Lower lobe of right lung (tissue), 2 donors: ENCODE results near the gene MAP4K2. TPM values are rescaled to one million over a fixed set of nuclear protein-coding genes. Genes with fewer than 3 reads are reported as not detected.

Experiments used
- ATAC-seq, 2 donors: fragments of 200-7000 bp; cut with Tn5 transposase; one replicate each; pipeline ENCODE4 v1.9.1; 2020 to 2022; ENCODE audit warnings: mild to moderate bottlenecking in 2 of 2, moderate library complexity in 2 of 2
- DNase-seq: peaks from one replicate; pipeline ENCODE4 v3.0.0-alpha.2; 2020
- H3K27ac ChIP-seq: fragments of 200-600 bp; one replicate; pipeline ENCODE4 v1.8.0; 2022
- H3K27me3 ChIP-seq: fragments of 200-600 bp; one replicate; pipeline ENCODE4 v1.8.0; 2022; ENCODE audit warnings: low read depth
- H3K36me3 ChIP-seq: fragments of 200-600 bp; one replicate; pipeline ENCODE4 v1.8.0; 2022; ENCODE audit warnings: mild to moderate bottlenecking
- H3K4me1 ChIP-seq: fragments of 200-600 bp; one replicate; pipeline ENCODE4 v1.8.0; 2022
- H3K4me3 ChIP-seq: fragments of 200-600 bp; one replicate; pipeline ENCODE4 v1.8.0; 2022; ENCODE audit warnings: mild to moderate bottlenecking
- H3K9me3 ChIP-seq: fragments of 200-600 bp; one replicate; pipeline ENCODE4 v1.8.0; 2022
- intact Hi-C: fragments of 100-400 bp; cut with DNase I; formaldehyde crosslinking; loops from one replicate; pipeline ENCODE4 v1.11.0; 2022
- total RNA-seq: library from RNA; stranded (reverse); fragmentation: NEBNext Ultra II Directional; extraction: Animal tissue kit (Norgen Biotek cat#: 25700); gene quantifications from one replicate; pipeline ENCODE4 v1.2.1, GENCODE V29; 2021
- TF ChIP-seq, protein P1 (sequence below): fragments of 200-600 bp; IDR thresholded peaks from one replicate; pipeline ENCODE4 v1.8.0; 2022; ENCODE audit warnings: antibody characterized with exemption, mild to moderate bottlenecking
- donor health status: DM: no; HTN: yes; CAD: no; lungs with severe emphysema.

MAP4K2 gene
- total RNA-seq, 1 donor from 2014 or later, result 29.1 TPM

DNA sequence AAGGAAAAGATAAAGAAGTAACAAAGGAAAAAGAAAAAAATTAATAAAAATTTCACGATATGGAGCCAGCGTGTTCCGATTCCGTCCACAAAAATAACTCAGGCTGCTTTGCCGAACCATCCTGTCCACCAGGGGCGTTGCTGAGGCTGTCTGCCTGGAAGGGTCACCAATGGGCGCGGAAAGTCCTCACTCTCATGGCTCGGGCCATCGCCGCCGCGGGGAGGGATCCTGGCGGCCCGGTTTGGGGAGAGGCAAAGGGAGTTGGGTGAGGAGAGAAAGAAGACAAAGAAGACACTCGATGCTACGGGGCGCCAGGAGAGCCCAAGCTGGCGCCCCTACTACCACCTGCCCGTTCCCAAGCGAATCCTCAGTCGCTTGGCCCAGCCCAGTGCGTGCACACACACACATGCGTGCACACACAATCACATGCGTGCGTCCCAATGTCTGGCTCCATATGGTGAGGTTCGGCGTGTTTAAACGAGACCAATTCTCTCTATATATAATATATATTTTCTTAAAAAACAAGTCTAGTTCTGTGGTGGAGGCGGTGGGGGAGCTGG lies 37.6 kb downstream of the MAP4K2 start:
- no peak overlapping the region for H3K27ac ChIP-seq

DNA sequence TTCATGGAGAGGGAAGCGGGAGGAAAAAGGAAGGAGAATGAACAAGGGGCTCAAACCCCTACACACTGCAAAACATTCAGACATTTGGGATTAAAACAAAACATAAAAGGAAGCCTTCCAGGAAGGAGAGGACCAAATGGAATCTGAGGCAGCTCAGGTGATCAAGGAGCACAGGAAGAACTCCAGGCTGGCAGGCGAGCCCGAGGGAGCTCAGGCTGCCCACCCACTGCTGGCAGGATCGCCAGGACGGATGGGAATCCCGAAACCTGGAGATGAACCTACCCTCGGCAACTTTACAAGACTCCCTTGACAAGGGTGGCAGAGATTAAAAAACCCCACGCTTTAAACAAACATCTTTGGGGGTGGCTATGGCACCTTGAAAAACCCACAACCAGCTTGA lies 38.3 kb downstream of the MAP4K2 start:
- intact Hi-C loops, result no loop called here
- Histone ChIP-seq H3K27me3 (no peaks in the 10 kb centered on the region), H3K36me3 (peaks cover 79% of the 10 kb centered on the region), H3K9me3 (no peaks in the 10 kb centered on the region), H3K4me1 (peaks cover 43% of the 10 kb centered on the region), H3K27ac (no peak overlapping the region), H3K4me3 (no peak overlapping the region)
- DNase-seq (no peak), ATAC-seq (no peak)
- TF ChIP-seq, protein P1, sequence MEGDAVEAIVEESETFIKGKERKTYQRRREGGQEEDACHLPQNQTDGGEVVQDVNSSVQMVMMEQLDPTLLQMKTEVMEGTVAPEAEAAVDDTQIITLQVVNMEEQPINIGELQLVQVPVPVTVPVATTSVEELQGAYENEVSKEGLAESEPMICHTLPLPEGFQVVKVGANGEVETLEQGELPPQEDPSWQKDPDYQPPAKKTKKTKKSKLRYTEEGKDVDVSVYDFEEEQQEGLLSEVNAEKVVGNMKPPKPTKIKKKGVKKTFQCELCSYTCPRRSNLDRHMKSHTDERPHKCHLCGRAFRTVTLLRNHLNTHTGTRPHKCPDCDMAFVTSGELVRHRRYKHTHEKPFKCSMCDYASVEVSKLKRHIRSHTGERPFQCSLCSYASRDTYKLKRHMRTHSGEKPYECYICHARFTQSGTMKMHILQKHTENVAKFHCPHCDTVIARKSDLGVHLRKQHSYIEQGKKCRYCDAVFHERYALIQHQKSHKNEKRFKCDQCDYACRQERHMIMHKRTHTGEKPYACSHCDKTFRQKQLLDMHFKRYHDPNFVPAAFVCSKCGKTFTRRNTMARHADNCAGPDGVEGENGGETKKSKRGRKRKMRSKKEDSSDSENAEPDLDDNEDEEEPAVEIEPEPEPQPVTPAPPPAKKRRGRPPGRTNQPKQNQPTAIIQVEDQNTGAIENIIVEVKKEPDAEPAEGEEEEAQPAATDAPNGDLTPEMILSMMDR, result no peak

More for the DNA sequence above, 37.6 kb downstream of the MAP4K2 start:
- Histone ChIP-seq H3K9me3 (no peaks in the 10 kb centered on the region), H3K4me1 (peaks cover 37% of the 10 kb centered on the region), H3K4me3 (no peak overlapping the region), H3K27me3 (no peaks in the 10 kb centered on the region), H3K36me3 (peaks cover 85% of the 10 kb centered on the region)
- intact Hi-C loops, result no loop called here
- ATAC-seq, result no peak
- no peak for DNase-seq
- TF ChIP-seq, protein P1, result no peak

DNA sequence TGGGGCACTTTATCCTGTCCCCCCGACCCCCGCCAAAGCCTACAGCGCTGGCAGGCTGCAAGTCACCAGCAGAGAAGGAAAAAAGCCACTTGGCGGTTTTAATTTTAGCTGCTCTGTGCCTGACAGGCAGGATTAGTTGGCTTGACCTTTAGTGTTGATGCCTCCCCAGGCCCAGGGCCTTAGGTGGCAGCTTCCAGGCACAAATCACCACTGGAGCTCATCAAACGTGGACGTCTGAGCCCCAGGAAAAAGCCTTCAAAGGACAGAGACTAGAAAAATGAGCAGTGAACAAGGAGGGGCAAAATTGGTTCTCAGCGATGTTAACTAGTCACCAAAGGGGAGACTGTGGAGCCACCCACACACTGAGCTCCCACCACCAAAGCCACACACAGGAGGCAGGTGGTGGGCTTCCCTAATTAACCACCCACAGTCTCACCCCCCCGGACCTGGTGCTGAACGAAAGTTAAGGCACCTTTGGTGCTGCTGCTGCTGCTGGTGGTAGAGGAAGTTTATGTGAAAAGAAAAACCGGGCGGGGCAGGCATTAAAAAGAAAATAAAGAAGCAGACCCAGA lies 38.9 kb downstream of the MAP4K2 start:
- no peak overlapping the region for H3K4me3 ChIP-seq
- no peak for ATAC-seq
- H3K36me3 ChIP-seq, result peaks cover 73% of the 10 kb centered on the region
- intact Hi-C loops, result no loop called here
- peak overlapping the region; percentile 47 for H3K27ac ChIP-seq
- peaks cover 49% of the 10 kb centered on the region for H3K4me1 ChIP-seq
- no peaks in the 10 kb centered on the region for H3K9me3 ChIP-seq
- DNase-seq, result no peak
- H3K27me3 ChIP-seq, result no peaks in the 10 kb centered on the region
- TF ChIP-seq, protein P1, result no peak

DNA sequence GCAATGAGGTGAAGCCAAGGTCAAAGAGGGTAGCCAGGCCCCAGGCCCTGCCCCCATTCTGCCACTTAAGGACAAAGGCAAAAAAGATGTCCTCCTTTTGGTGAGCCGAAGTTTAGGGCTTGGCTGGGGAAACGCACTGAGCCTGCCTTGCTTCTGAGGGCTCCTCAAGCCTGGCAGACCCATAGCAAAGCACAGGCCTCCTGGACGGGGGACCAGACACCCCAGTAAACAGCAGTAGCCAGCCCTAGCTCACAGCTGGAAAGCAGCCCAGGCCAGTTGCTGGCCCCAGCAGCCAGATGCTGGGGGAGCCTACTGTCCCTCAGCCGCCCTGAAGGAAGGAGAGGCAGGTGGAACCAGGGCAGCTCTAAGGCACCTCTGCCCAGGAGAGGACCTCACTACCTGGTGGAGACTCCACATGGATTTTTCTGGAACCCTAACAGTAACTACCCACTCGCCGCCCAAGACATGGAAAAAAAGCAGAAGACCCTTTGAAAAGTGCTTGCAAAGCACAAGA lies 39.4 kb downstream of the MAP4K2 start:
- ATAC-seq (no peak), DNase-seq (no peak)
- intact Hi-C loops, result no loop called here
- peaks cover 67% of the 10 kb centered on the region for H3K36me3 ChIP-seq
- H3K27ac ChIP-seq, result peak overlapping the region; percentile 47
- H3K4me1 ChIP-seq, result peaks cover 51% of the 10 kb centered on the region
- H3K27me3 ChIP-seq, result no peaks in the 10 kb centered on the region
- no peaks in the 10 kb centered on the region for H3K9me3 ChIP-seq
- no peak overlapping the region for H3K4me3 ChIP-seq
- TF ChIP-seq, protein P1, result no peak

DNA sequence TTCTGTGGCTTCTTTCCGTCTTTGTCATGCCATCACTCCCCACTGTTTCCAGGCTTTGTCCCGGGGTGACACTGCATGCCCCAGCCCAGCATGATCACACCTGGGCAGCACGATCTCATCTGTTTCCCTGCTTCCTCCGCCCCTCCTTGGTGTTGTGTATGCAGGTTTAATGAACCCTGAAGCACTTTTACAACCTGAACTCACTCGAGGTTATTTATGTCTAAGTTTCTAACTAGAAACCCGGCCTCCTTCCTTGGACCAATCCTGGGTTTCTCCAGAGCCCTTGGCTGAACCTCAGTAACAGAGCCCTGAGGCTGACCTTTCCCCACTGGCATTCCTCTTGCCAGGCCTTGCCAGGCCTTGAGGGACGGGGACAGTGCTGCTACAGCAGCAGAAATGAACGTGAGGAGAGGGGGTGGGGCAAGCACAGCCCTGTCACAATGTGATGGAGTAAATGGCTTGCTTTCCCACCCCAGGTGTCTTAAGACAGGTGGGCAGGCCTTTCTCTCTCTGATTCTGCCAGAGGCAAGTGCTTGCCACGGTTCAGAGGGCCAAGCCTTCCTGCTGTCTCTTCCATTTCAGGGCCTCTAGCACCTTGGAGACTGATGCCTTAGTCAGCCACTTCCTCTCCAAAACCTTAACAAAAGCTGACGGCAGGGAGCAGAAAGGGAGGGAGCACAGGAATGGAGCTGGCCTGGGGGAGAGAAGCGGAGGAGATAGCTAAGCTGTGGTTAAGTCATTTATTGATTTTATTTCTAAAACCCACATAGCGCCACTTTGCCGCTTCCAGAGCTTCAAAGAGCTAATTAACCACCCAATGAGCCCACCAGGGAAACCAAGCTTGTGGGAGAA lies 40.1 kb downstream of the MAP4K2 start:
- H3K27ac ChIP-seq, result peak overlapping the region; percentile 47
- no peaks in the 10 kb centered on the region for H3K27me3 ChIP-seq
- intact Hi-C loops, result no loop called here
- ATAC-seq (no peak), DNase-seq (no peak)
- TF ChIP-seq, protein P1, result no peak
- H3K4me1 ChIP-seq, result peaks cover 46% of the 10 kb centered on the region
- H3K36me3 ChIP-seq, result peaks cover 61% of the 10 kb centered on the region
- no peaks in the 10 kb centered on the region for H3K9me3 ChIP-seq
- H3K4me3 ChIP-seq, result no peak overlapping the region
